Cerebellar nuclear complex (tissue), 1 donor: ENCODE measurements around the gene TERB1.
A peak's percentile ranks its signal among the peaks of the same experiment; 100 is the strongest.
"Not testable (repeated sequence)": the region's sequence is repeated elsewhere in the genome, so short reads cannot be mapped to it uniquely, and the experiment has no call there.

Source experiments
- DNase-seq, 2 experiments: peaks; one replicate each; lab custom pipeline; 2025; lab: John Stamatoyannopoulos, UW

The TERB1 gene

DNA sequence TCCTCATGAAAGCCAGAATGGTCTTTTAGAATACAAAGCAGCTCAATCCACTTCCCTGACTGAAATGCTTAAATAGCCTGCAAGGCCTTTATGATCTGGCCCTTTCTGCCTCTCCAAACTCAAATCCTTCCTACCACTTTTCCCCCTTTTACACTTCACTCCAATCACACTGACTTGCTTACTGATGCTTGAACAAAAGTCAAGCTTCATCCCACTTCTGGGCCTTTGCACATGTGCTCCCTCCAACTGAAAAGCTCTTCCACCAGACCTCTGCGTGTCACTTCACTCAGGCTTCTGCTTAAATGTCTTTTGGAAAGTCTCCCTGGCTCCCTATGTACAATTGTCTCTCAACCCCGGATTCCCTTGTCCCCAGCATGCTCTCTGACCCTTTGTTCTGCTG, 13.3 kb upstream of the TERB1 start:
- no peak for DNase-seq

DNA sequence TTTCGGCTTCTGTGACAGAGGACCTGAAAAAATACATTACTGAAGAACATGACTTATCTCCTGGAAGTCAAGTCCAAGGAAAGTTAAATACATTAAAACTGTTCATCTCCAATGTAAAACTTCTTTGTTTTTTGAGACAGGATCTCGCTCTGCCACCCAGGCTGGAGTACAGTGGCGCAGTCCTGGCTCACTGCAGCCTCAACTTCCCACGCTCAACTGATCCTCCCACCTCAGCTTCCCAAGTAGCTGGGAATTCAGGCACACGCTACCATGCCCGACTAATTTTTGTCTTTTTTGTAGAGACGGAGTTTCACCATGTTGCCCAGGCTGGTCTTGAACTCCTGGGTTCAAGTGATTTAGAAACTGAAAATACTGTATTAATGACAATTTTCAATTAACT, 9.7 kb upstream of the TERB1 start:
- DNase-seq, result no peak

DNA sequence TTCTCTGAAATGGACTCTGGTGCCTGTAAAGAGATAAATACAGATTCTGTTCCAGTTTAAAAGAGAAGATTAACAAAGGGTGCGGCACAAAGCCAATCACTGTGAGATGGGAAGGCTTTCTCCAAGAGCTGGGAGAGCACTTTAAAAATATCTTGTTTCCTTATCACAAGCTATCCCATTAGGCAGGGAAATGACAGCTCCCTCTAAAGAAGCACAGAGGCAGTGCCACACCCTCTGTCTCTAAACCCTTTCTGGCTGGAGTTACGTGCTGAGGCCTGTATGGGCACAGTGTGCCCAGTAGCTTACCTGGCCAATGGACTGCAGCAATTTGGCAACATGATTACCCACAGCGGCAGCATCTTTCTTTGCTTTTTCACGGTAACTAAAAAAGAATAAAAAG, 9.0 kb upstream of the TERB1 start:
- DNase-seq, result no peak

DNA sequence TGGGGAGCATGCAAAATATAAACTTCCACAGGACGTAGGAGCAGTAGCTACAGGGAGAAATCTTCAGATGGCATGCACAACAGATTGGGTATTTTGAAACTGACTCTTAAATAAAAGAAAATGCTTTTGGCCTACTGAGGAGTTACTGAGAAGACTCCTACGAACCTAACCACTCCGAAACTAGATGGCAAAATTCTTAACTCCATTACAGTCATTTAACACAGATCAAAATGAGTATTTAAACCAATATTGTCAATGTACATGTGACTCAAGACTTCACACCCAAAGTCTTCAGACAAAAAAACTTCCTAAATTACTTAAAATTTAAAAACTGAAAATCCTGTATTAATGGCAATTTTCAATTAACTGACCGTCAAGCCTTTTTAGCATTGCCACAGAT, 8.4 kb upstream of the TERB1 start:
- no peak for DNase-seq

DNA sequence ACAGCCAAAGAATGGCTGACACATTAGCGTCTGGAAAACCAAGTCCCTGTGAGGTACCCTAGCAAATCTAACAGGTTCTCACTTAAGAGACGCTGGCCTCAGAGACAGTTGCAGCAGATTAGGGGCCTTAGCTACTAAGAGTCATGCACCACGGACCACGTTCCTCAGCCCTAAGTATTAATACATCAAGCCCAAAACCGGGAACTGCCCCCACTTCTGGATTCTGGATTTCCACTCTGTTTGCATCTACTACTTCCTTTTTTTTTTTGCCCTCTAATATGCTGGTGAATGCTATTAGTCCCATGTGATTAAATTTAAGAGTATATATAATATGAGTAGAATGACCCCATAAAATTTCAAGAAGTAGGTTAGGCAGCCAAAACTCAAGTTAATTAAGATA, 775 bp upstream of the TERB1 start:
- no peak for DNase-seq

DNA sequence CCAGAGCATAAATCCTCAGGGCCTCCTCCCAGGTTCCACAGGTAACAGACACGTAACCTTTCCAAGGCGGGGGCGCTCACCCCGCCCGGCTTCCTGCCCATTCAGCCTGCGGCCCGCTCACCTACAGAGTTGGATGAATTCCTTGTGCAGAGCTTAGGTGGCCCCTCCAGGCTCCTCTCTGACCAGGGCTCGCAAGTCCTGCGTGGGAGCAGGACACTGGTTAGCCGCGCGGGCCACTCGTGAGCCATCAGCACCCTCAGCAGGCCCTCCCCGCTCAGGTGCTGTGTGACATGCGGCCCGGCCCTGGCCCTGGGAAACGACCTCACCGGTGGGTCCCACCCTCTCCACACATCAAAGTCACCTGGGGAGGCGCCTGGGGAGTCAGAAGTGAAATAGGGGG, 528 bp downstream of the TERB1 start:
- no peak for DNase-seq

DNA sequence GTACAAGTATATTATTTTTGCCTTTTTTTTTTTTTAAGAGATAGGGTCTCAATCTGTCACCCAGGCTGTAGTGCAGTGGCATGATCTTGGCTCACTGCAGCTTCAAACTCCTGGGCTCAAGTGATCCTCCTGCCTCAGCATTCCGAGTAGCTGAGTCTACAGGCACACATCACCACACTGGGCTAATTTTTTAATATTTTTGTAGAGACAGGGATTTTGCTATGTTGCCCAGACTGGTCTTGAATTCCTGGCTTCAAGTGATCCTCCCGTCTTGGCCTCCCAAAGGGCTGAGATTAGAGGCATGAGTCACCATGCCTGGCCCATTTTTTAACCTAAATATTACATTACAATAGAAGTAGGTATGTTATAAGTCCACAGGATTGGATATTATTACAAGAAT, 3.2 kb downstream of the TERB1 start:
- DNase-seq, result no peak

DNA sequence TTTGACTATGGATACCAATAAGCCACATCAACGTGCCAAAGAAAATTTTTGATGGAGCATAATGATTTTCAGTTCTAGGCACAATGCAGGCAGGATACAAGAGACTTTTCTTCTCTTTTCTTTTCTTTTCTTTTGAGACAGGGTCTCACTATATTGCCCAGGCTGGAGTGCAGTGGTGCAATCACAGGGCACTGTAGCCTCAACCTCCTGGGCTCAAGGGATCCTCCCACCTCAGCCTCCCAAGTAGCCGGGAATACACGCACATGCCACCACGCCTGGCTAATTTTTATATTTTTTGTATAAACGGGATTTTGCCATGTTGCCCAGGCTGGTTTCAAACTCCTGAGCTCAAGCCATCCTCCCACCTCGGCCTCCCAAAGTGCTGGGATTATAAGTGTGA, 7.4 kb downstream of the TERB1 start:
- DNase-seq, result not testable (repeated sequence)

DNA sequence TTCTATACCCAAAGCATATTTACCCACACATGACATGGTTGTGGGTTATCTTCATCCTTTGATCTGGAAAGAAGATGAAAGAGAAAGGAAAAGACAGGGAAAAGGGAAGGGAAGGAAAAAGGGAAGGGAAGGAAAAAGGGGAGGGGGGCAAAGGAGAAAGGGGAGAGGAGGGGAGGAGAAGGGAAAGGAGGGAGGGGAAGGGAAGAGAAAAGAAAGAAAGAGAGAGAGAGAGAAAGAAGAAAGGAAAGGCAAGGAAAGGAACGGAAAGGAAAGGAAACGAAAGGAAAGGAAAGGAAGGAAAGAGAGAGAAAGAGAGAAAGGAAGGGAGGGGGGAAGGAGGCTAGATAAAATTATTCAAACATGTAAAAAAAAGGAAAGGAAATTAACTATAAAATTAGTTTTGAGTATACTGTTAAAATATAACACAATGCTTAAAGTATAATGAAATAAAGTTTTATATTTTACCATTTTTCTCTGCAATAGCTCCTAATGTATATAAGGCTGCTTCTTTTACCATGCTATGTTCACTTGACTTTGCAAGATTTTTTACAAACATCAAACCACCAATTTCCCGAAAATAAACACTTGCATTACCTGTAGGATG, 11.2 kb downstream of the TERB1 start:
- DNase-seq, result no peak

DNA sequence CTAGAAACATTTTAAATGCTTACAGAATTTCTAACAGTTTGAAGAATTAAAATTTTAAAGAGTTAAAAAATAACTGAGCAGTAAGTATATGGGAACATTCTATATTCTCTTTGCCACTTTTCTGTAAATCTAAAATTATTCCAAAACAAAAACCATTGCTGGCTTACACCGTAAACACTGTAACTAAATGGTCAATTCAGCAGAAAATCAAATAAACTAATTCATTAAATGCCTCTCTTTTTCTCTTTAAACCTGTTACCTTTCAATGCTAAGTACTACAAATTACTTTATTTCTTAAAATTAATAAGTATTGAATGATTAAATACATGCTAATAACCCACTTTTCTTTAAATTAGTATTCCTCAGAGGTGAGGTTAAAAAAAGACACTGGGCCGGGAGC, 14.0 kb downstream of the TERB1 start:
- no peak for DNase-seq

DNA sequence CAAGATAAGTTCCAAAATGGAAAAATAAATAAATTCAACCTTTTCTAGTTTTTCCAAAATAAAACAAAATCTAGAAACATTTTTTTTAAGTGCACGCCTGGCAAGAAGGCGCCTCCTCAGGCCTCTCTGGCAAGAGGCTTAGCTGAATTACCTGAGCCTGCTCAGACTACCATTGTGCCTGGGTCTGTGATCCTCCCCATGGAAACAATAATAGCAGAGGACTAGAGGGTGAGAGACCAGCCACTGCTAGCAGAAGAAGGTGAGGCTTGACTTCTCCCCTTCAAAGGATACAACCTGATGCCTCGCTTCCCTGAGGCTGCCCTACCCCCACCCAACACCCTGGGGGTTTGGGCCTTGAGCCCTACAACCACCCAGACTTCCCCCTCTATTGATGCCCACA, 14.8 kb downstream of the TERB1 start:
- DNase-seq, result no peak

DNA sequence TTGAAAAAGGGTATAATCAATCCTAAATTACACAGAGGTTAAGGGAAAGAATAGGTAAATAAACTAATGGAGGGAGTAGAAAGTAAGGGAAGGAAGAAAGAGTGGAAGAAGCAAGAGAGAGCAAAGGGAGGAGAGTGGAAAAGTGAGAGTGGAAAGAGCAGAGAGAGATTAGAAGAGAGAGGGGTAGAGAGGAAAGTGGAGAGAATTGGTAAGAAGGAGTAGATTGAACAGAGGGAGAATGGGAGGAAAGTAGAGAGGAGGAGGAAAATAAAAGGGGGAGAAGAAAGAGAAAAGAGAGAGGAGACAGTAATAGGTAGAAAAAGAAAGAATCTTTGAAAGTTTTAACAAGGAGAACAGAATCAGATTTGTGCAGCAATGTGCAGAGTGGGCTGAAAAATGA, 24.9 kb downstream of the TERB1 start:
- no peak for DNase-seq

DNA sequence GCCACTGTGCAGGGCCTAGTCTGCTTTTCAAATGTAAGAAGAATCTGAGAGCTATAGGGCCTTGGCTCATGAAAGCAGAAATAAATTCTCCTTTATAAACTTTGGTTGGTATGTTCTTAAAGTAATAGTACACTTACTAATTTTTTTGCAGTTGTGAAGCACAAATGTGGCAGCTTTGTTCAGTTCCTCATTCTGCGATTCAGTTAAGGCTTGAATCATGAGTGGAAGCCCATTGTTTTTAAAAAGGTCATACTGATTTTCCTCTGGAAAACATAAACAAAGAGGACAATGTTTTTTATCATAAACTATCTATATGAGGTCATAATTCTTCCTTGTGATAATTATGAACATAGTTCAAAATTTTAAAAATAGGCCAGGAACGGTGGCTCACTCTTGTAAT, 26.4 kb downstream of the TERB1 start:
- no peak for DNase-seq

DNA sequence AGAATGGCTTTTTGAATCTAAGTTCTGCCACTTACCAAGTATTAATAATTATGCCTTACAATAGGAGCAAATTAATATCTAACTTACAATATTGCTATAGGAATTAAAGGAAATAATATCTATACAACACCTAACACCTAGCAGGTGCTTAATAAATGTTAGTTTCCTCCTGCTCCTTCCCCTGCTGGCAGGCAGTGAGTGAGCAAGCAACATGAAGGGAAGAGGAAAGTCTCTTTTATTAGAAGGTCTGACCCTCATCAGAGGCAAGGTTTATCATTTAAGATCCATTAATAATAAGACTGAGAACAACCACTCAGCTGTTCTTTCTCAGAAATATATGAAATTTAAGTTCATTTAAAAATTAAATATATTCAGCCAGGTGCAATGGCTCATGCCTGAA, 43.3 kb downstream of the TERB1 start:
- DNase-seq, result no peak

DNA sequence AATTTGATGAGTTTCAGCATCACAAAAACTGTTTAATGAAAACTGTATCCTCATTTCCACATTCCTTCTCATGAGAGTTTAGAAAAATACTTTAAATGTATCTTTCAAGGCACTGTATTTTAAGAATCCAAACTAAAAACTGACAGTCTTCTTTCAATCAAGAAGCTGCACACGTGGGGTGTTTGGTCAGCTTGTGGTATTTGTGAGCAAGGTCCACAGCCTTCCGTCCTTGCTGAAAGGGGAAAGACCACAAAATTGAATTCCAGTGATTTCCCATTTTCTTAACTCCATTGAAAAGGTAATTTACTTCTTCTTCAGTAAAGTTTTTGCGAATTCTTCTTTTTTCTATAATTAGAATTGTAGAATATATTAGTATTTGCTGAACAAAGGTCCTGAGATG, 46.6 kb downstream of the TERB1 start:
- no peak for DNase-seq

DNA sequence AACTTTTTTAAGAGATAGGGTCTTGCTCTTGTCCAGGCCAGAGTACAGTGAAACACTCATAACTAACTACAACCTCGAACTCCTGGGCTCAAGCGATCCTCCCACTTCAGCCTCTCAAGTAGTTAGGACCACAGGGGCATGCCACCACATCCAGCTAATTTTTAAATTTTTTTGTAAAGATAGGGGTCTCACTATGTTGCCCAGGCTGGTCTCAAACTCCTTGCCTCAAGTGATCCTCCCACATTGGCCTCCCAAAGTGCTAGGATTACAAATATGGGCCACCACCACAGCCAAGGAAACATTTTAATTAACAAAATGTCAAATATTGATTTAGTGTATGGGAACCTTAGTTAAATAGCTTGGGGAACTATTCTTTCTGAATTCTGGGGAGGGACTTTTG, 47.2 kb downstream of the TERB1 start:
- DNase-seq, result no peak

DNA sequence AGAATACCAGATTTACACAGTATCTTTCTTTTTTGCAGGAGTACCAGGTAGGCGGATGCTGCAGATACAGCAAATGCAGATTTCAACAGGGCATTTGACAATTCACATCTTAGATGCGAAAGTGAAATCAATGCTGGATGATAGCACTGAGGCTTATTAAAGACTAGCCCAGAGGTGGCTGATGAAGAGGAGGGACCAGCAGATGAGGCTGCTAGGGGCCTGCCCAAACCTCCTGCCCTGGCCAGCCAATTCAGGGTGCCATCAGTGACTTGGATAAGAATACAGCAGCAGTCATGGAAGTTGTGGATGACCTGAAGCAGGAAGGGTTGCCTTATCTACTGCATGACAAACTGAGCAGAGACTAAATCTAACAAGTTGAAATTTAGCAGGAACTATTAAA, 48.4 kb downstream of the TERB1 start:
- no peak for DNase-seq

DNA sequence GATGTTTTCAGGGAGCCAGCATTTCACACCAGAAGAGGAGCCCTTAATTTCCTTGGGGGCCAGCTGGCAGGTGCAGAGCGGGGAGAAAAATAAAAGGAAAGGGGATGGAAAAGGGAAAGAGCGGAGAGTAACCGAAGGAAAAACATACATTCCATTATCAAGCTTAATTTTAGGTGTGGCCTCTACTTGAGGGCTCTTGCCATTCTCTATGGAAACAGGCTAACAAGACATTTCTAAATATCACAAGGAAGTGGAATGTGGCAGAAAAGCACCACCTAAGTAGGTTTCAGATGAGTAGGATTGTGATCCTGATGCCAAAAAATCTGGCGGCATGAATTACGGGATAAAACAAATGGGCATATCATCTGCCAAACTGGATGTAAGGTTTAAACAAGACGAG, 49.0 kb downstream of the TERB1 start:
- DNase-seq, result no peak

DNA sequence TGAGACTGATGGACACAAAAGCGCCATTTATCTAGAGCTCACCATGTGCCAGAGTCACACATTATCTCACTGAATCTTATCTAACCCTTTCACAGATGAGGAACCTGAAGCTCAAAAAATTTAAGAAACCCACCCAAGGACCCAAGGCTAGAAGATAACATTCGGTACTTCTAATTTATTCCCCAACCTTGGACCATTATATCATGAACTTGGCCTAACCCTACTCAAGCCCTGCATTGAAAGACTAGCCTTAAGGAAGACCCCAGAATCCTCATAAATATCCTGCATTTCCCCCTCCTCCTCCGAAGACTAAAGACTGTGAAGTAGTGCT, 49.4 kb downstream of the TERB1 start:
- no peak for DNase-seq

DNA sequence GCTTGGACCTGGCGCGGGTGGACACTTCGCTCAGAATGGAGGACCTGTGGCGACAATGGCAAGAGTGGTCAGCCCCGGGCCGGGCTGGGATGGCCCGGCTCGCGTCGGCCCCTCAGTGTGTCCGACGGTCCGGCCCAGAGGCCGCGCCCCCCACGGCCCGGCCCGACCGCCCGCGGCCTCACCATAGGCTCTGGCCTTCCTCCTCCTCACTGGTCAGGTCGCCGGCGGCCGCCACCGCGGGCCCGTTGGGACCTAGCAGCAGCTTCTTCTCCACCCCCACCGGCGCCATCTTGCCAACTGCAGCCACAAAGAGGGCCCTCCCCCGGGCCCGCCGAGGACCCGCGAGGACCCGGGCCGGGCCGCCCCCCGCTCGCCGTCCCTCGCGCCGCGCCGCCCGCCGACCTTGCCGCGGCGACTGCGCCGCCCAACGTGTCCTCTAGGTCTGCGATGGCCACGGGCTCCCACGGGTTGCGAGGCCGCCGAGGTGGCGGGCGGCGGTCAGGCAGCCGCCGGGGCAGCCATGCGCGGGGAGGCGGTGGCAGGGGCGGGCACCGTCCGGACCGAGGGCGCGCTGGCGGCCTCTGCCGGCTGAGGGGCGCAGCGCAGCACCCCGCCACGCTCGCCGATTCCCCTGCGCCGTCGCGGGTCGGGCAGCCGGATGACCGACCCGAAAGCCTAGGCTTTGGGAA, 49.9 kb downstream of the TERB1 start, which contains the start of gene DYNC1LI2:
Gene DYNC1LI2, minus strand, starts transcription at position 307 of the 689 bp plus-strand sequence. Its CDS starts 18 bp downstream, at position 289.
- peak in 1 of 2 experiments; percentile 41 for DNase-seq

DNA sequence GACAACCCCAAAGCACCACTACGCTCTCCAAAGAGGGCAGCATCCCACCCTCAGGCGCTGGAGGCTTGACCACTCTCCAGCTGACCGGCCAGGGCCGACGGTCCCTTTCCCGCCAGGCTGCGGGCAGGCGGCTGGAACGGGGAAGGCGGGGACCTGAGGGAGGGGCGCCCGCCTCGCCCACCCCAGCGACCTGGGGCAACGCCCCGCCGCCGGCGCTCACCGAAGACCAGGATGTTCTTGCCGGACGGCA, 50.4 kb downstream of the TERB1 start:
- no peak for DNase-seq

DNA sequence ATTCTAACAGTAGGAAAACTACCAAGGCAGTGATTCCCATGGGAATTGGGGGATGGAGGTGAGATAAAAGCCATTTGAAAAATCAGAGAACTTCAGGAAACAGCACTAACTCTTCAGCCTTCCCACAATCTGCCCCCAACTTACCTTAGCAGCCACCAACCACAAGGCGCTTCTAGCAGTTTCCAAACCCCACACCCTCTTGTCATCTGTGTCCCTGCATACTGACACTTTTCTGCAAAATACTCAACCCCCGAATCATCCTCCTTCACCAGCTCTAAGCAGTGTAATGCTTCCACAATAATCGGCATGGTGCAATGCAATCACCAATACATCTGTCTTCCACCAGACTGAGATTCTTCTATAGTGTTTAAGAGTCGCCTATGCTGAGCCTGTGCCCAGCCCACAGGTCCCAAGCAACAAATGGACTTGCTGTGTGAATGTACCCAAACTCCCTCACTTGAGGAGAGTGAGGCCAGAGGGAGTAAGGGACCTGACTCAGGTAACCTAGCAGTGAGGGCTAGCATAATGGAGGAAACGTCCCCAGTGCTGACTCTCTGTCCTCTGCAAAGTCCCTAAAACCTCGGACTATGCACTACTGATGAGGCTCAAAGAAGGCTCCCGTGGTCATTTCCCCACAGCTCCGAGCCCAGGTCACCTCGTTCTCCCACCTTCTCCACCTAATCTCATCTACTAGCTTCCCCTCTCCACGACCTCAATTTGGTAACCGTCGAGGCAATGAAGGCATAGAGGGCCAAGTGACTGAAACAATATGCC, 50.9 kb downstream of the TERB1 start:
- DNase-seq, result no peak

DNA sequence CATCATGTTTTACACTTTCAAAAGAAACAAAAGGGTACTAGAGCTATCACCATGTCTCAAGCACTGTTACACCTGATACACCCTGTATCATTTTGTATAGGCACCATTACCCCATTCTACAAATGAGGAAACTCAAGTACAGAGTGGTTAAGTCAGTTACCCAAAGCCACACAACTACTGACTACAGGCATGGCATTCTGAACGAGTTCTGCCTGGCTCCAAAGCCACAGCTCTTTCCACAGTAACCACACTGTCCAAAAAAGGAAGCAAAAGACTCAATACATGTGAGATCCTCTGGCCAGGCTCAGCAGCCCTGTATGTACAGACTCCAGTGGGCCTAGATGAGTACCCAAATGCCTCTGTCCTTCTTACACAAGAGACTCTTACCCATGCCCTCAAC, 54.7 kb downstream of the TERB1 start:
- DNase-seq, result no peak

DNA sequence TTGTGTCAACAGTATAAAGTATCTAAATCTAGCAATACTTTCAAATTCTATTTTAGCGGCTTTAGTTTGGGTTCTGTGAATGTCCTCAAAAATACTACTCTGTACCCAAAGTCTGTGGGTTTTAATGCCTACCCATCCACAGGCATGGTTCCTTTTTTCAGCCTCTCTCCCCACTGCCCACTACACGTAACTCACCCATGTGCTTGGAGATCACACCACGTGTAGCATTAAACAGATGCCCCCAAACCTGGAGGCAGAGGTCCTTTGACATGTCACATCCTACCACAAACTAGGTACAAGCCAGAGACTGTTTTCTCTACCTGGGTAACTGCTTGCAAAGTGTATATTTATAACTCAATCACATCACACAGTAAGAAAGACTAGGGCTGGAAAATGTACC, 55.3 kb downstream of the TERB1 start:
- no peak for DNase-seq
